Keratinocyte (primary cell): Measurements from ENCODE around the gene CFI. TPM values are rescaled to one million over a fixed set of nuclear protein-coding genes. Genes with fewer than 3 reads are reported as not detected.

Experiments used
- DNase-seq: peaks from one replicate; pipeline ENCODE4 v3.0.0-alpha.2; 2011; ENCODE audit warnings: low read depth, missing footprints, low spot score
- FAIRE-seq: peaks from 2 replicates; lab custom pipeline; 2011; peaks lifted over from hg19 to GRCh38; lab: Jason Lieb, UNC
- H2AFZ ChIP-seq: 2 replicates; pipeline ENCODE4 v1.6.0; 2012; ENCODE audit warnings: low read length, control low read depth, inconsistent platforms; ENCODE audit not compliant: control insufficient read depth
- H3K27ac ChIP-seq: 2 replicates; pipeline ENCODE4 v1.5.1; 2011; ENCODE audit warnings: low read length; ENCODE audit not compliant: control insufficient read depth, insufficient read depth
- H3K27me3 ChIP-seq: 3 replicates; pipeline ENCODE4 v1.6.0; 2011; ENCODE audit warnings: low read length; ENCODE audit not compliant: control insufficient read depth, insufficient read depth; ENCODE audit errors: extremely low read depth
- H3K36me3 ChIP-seq, 2 experiments: 2 replicates in 1 of 2; 3 replicates in 1 of 2; pipeline ENCODE4 v1.5.1; 2011; ENCODE audit warnings: low read length in 2 of 2, mild to moderate bottlenecking in 1 of 2; ENCODE audit not compliant: control insufficient read depth in 2 of 2, insufficient read depth in 2 of 2; ENCODE audit errors: extremely low read depth in 1 of 2
- H3K4me1 ChIP-seq: 3 replicates; pipeline ENCODE4 v1.5.1; 2011; ENCODE audit warnings: low read length; ENCODE audit not compliant: control insufficient read depth, insufficient read depth; ENCODE audit errors: extremely low read depth
- H3K4me2 ChIP-seq: 3 replicates; pipeline ENCODE4 v1.6.0; 2011; ENCODE audit warnings: low read depth, low read length; ENCODE audit not compliant: control insufficient read depth, insufficient read depth; ENCODE audit errors: extremely low read depth
- H3K4me3 ChIP-seq, 3 experiments: fragments of 200-600 bp in 1 of 3; sonication (generic) in 1 of 3; 2 replicates in 2 of 3; 3 replicates in 1 of 3; pipeline ENCODE4 v1.5.1; 2011 to 2016; ENCODE audit warnings: low read length in 3 of 3, mild to moderate bottlenecking in 3 of 3, control low read depth in 2 of 3, inconsistent platforms in 1 of 3, low read depth in 1 of 3, mixed read lengths in 1 of 3, mixed run types in 1 of 3, moderate library complexity in 1 of 3; ENCODE audit not compliant: control insufficient read depth in 2 of 3, insufficient read depth in 2 of 3; ENCODE audit errors: extremely low read depth in 1 of 3
- H3K79me2 ChIP-seq: 2 replicates; pipeline ENCODE4 v1.6.0; 2012; ENCODE audit warnings: low read length; ENCODE audit not compliant: control insufficient read depth, insufficient read depth
- H3K9ac ChIP-seq: 3 replicates; pipeline ENCODE4 v1.6.0; 2011; ENCODE audit warnings: low read length; ENCODE audit not compliant: control insufficient read depth, insufficient read depth; ENCODE audit errors: extremely low read depth
- H3K9me1 ChIP-seq: 3 replicates; pipeline ENCODE4 v1.6.0; 2011; ENCODE audit warnings: low read length; ENCODE audit not compliant: control insufficient read depth, insufficient read depth; ENCODE audit errors: extremely low read depth
- H3K9me3 ChIP-seq: 2 replicates; pipeline ENCODE4 v1.5.1; 2012; ENCODE audit warnings: low read depth, low read length; ENCODE audit not compliant: control insufficient read depth
- H4K20me1 ChIP-seq: 3 replicates; pipeline ENCODE4 v1.6.0; 2011; ENCODE audit warnings: low read length; ENCODE audit not compliant: control insufficient read depth, insufficient read depth; ENCODE audit errors: extremely low read depth
- CTCF ChIP-seq, 3 experiments: IDR thresholded peaks in 1 of 3; conservative IDR thresholded peaks in 1 of 3; optimal IDR thresholded peaks in 1 of 3; 2 replicates in 2 of 3; 3 replicates in 1 of 3; pipeline versions ENCODE3 to v1.5.1; 2011; ENCODE audit warnings: low read length in 3 of 3, mild to moderate bottlenecking in 3 of 3, moderate library complexity in 2 of 3, control low read depth in 1 of 3, inconsistent platforms in 1 of 3; ENCODE audit not compliant: insufficient read depth in 2 of 3; ENCODE audit errors: extremely low read depth in 1 of 3
- EZH2 ChIP-seq: IDR thresholded peaks from one replicate; pipeline ENCODE4 v1.6.1; 2012; ENCODE audit warnings: inconsistent platforms, mild to moderate bottlenecking, low read length, moderate library complexity
- dilution Hi-C: fragments of 300-500 bp; cut with MboI; formaldehyde crosslinking; loops from one replicate; pipeline ENCODE4 v1.7.0; 2020; ENCODE audit warnings: low sequenced_read_pairs; ENCODE audit not compliant: extremely low pct_ligation_motif_present
- polyA plus RNA-seq, 5 experiments: library from polyadenylated mRNA; depleted of rRNA in 3 of 5; stranded (reverse) in 3 of 5; stranded (forward) in 1 of 5; unstranded in 1 of 5; fragments of >200 nt; gene quantifications; 1 replicate in 1 of 5; 2 replicates in 3 of 5; 3 replicates in 1 of 5; pipeline versions ENCODE4 v1.2.1 to v1.2.3, GENCODE V29; 2011 to 2012; ENCODE audit warnings: missing spikeins in 2 of 5, low read depth in 1 of 5, low replicate concordance in 1 of 5

CFI gene
- polyA plus RNA-seq, 1 donor (not counting 4 experiments of a cell fraction or from before 2014, with no cell fraction given): not detected

- Histone ChIP-seq H3K9me1 (no peaks in the 10 kb centered on the region), H3K4me2 (no peak overlapping the region), H4K20me1 (no peaks in the 10 kb centered on the region), H3K27ac (no peak overlapping the region), H3K4me1 (no peaks in the 10 kb centered on the region), H3K9me3 (no peaks in the 10 kb centered on the region), H3K79me2 (peaks cover 12% of the 10 kb centered on the region), H3K4me3 (no peak overlapping the region), H3K9ac (no peak overlapping the region), H3K36me3 (peaks cover 0 to 10% of the 10 kb centered on the region in 2 experiments), H3K27me3 (no peaks in the 10 kb centered on the region), H2AFZ (no peak overlapping the region)
- TF ChIP-seq CTCF (optimal IDR thresholded peaks at IDR 0.05 in 1 of 3, IDR thresholded peaks at IDR 0.05 in 1 of 3, conservative IDR thresholded peaks at IDR 0.05 in 1 of 3; ENCODE audit: extremely low read depth in 1 of 3, insufficient read depth in 2 of 3, low read length in 3 of 3) (no peak), EZH2 (no peak)
- FAIRE-seq (no peak), DNase-seq (no peak)
- dilution Hi-C loops: no loop called here
Observed at GRCh38 chr4:109719604-109720003, 82.2 kb downstream of the CFI start.

- H3K4me2 ChIP-seq: no peak overlapping the region
Observed at GRCh38 chr4:109718759-109719158, 83.0 kb downstream of the CFI start.

More at GRCh38 chr4:109718759-109719158, 83.0 kb downstream of the CFI start:
- no peak for DNase-seq
- dilution Hi-C loops: no loop called here
- H3K79me2 ChIP-seq: peaks cover 11% of the 10 kb centered on the region
- no peaks in the 10 kb centered on the region for H3K27me3 ChIP-seq
- TF ChIP-seq EZH2: no peak
- no peak for TF ChIP-seq CTCF (optimal IDR thresholded peaks at IDR 0.05 in 1 of 3, IDR thresholded peaks at IDR 0.05 in 1 of 3, conservative IDR thresholded peaks at IDR 0.05 in 1 of 3; ENCODE audit: extremely low read depth in 1 of 3, insufficient read depth in 2 of 3, low read length in 3 of 3)
- no peak overlapping the region for H2AFZ ChIP-seq
- H3K4me1 ChIP-seq: no peaks in the 10 kb centered on the region
- no peaks in the 10 kb centered on the region for H3K9me1 ChIP-seq
- H3K36me3 ChIP-seq: peaks cover 0 to 14% of the 10 kb centered on the region in 2 experiments
- no peak overlapping the region for H3K9ac ChIP-seq
- no peak for FAIRE-seq
- no peaks in the 10 kb centered on the region for H3K9me3 ChIP-seq
- H4K20me1 ChIP-seq: no peaks in the 10 kb centered on the region
- no peak overlapping the region for H3K27ac ChIP-seq
- H3K4me3 ChIP-seq: no peak overlapping the region
